OCI-M1 (cell line): ENCODE results near the gene WNT3.

ENCODE experiments used
- DNase-seq: peaks from one replicate; lab custom pipeline; 2025; lab: John Stamatoyannopoulos, UW

Gene WNT3

DNA sequence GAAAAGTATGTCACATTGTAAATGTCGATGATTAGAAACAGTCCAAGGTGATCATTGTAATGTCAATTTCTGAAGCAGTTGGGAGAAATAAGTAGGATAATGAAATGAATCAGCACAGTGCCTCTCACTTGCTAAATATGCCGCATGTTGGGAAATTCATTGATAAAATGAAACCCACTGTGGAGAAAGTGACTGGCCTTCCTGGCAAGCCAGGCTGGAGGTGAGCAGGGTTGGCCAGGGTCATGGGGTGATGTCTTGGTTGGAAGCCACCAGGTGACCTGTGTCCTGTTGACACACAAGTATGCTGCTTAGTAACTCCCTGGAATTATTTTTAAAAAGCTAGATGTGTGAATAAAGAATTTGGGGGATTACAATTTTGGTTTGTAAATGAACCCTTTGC is 18.0 kb upstream of the WNT3 start:
- no peak for DNase-seq

DNA sequence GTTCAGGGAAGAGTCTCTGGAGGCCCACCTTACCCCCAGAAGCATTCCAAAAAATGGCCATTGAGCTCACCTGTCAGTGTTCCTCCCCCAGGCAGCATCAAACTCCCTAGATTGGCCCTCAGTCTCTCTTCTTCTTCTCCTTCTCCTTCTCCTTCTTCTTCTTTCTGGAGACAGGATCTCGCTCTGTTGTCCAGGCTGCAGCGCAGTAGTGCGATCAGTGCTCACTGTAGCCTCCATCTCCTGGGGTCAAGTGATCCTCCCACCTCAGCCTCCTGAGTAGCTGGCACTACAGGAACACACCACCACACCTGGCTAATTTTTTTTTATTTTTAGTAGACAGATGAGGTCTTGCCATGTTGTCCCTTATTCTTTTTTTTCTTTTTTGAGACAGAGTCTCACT is 16.4 kb upstream of the WNT3 start:
- DNase-seq, result no peak

DNA sequence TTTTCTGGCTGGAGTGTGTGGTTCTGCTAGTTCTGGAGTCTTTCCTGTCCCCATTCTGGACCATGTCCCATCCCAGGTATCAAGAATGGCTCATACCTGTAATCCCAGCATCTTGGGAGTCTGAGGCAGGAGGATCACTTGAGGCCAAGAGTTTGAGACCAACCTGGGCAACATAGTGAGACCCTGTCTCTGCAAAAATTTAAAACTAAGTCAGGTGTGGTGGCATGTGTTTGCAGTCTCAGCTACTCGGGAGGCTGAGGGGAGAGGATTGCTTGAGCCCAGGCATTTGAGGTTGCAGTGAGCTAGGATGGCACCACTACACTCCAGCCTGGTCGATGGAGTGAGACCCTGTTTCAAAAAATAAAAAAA is 15.3 kb upstream of the WNT3 start:
- DNase-seq, result no peak

DNA sequence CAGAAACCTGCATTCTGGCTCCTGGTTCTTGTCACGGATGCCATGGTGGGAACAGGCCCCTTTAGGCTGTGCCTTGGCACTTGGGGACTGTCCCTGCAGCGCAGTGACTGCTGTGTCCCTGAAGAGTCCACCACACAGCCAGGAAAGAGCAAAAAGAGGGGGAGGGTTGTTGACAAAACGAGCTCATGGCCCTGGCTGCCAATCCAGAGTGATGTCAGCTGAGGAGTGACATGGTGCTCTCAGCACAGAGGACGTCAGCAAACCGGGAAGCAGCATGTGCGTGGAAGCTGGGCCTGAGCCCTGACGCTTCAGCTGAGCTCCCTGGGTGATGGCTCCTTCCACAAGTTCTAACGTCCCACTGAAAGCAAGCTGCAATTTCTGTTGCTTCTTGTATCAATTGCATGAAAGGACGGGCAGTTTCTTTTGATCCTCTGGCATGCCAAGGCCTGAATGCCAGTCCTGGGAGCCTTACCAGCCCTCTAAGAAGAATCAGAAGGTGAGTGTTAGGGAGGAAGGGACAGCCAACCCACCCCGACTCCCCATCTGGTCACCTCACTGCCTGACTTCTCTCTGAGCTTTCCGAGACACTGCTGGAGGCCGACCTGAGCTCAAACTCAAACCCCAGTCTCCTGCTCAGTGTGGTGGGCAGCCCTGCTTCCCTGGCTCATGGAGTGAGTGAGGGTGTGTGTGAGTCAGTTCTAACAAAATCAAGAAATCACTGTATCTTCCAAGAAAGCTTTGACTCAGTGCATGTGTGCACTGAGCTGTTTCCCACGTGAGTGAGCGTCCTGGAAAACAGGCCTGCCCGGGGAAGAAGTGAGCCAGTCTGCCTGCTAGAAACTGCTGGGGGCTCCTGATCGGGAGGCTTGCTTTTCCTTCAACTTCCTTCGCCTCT is 14.7 kb upstream of the WNT3 start:
- DNase-seq, result no peak

DNA sequence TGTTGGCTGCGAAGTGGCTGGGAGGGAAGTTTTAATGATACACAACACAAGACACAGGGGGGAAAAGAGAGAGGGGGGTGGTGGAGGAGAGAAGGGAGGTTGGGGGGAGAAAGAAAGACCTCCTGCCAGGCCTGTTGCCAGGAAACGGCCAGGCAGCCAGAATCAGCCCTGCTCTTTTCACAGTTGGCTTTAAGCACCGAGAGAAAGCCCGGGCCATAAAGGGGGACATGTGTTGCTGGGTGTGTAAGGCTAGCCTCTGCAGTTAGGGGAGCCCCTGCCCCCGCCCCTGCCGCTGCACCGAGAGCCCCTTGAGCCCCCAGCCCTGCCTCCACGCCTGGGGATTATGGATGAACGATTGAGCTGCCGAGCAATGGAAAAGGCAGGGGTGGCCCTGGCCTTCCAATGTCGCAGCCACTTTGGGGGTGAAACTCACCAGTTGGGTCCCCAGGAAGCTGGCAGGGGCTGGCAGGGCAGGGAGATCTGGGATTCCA is 13.9 kb upstream of the WNT3 start:
- no peak for DNase-seq

DNA sequence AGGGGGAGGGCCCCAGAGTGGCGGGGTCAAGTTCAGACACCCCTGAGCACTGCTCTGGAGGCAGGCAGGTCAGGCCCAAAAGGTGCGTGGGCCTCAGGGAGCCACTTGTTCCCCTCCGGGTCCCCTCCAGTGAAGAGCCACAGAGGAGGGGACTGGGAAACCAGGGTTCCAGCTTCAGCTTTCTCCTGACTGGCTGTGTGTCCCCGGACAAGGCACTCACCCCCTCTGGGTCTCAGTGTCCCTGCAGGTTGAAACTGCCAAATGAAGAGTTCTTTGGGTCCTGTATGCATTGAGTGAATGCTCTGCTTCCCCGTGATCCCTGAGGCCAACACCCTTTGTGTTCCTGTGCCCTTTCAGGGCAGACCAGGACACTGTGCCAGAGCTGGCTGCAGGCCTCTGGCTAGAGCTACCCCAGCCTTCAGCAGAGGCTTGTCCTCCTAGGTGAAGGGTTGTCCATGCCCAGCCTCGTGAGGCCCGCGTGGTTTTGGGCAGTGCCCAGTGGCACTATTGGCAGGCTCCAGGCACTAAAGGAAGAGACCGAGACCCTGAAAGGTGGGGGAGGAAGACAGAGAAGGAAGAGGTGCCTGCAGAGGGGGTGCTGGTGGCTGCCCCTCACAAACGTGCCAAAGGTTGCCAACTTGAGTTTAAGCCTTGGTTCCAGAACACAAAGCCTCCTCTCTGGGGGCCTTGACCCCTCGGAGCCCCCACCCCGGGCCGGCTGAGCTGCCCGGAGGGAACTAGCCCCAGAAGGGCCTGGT is 13.3 kb upstream of the WNT3 start:
- no peak for DNase-seq

DNA sequence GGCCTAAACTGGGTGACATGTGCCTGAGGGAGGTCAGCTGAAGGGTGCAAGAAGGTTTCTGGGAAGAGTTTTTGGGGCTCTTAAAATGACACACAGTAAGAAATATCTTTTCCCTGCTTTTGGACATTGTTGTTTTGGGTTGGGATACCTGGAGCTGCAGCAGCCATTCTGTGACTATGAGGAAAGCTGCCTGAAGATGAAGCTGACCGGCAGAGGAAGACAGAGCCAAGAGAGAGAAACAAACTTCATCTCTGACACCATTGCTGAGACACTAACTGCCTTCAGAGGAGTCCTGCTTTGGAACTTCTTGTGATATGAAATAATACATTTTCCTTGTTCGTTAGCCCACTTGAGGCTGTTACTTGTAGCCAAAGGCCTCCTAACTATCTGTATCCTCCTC is 8.8 kb upstream of the WNT3 start:
- DNase-seq, result no peak

DNA sequence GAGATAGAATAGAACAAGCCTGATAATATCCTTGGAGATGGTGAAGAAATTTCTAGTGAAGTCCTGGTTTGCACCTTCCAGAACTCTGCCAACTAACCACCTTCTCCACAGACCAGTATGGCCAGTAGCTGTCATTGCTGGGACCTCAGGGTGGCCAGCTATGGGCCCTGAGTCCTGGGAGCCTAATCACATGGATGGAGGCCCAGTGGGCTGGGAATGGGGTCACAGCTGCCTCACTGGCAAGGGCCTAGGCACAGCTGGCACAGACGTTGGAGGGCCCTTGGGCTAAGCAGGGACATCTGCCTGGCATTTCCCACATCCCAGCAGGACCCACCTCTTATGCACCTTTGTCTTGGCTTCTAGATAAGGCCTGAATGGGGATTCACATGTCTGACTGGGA is 7.6 kb upstream of the WNT3 start:
- no peak for DNase-seq

DNA sequence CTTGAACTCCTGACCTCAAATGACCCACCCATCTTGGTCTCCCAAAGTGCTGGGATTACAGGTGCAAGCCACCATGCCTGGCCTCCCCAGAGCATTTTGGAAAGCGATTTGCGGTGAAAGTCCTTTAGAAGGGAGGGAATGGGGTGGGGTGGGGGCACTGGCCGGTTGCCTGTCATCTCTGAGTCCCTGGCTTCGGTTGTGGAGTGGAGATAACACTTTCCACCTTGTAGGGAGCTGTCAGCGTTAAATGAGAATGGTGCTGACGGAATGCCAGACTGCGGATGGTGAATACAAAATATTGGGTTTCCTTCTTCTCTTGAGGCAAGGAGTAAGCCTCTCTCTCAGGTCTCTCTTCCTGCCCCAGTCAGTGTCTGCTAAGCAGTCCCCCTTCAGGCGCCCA is 5.2 kb upstream of the WNT3 start:
- no peak for DNase-seq

DNA sequence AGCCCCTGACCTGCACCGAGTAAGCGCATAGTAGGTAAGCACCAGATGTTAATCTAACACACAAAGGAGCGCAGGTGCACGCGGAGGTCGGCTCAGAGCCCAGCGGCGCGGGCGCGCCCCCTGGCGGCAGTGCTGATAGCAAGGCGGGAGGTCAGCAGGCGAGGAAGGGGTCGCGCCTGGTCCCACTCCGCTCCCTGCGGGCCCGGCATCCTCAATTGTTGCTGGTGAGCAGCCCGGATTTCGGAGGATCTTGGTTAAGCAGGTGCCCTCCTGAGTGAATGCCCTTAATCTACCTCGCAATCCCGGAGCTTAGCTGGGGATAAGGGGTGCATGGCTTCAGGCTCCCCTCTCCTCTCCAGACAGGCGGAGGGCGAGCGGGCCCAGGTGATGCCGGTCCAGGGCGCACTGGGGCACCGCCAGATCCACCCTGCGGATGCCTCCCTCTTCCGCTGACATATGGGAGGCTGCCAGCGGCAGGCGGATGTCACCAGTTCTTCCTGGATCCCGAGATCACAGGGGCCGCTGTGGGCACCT is 4.0 kb upstream of the WNT3 start:
- peak; percentile 8 for DNase-seq

DNA sequence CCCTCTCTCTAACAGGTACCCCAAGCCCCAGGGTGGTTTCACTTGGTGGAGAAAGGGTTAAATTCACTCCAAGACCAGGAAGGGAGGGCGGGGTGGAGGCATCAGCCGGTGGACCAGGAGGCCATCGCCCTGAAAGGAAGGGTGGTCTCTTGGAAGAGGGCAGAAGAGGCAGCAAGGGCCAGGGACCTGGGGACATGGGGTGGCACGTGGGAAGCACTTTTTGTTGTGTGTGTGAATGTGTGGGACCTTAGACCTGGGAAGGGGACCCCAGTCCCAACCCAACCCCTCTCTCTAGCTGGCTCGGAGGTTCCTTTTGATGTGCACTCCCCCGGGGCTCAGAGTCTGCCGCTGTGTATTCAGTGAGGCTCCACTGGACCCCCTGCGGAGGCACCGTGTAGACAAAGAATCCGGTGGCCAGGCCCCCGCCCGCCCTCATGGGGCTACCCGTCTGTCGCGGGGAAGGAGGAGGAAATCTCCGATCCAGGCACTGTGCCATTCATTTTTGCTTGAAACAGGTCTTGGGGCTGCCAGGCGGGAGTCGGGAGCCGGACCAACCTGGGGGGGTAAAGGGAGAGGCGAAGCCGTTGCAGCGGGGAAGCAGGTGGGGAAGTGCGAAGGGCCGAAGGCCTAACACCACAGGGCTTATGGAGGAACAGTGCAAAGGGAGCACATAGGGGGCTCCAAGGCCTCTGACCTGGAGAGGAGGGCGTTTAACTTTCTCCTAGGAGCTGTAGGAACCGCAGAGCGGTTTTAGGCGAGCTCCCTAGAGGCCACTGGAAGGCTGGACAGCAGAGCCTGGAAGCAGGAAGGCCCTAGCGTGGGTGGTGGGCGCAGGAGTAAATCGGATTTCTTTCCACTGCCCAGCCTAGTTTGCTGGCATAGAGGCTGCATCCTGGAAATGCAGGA is 3.2 kb upstream of the WNT3 start:
- no peak for DNase-seq

DNA sequence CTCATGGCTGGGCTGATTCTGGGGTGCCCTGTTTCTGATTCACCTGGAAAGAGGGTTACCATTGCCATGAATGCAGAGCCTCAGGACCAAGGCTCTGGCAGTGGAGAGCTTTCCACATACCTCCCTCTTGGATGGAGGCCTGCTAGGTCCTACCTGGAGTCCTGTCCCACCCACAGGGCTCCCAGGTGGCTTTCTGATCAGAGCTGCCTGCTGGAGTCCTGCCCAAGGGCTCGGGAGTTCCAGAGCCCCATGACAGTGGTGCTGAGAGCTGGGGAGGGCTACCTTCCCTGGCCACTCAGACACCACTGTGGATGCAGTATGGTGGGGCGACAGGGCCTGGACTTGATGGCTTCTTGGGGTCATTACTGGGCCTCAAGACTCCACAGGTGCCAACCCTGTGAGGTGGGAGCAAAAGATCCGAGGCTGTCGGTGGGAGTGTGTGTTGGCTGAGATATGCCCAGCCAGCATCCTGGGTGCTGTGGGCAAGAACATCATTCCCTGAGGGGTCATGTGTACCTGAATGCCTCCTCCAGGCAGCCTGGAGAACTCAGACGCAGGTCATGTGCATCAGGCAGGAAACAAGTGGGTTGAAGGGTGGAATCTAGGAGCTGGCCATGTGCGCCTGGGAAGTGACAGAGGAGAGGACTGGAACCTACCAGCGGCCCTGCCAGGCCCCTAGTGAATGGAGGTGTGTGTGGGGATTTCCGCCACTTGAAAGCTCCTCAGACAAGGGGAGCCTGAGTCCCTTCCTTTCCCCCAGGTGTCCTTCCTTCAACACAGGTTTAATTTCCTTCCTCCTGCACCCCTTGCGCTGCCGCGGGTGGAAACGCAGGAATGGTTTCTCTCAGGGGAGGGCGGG is 2.3 kb upstream of the WNT3 start:
- no peak for DNase-seq

DNA sequence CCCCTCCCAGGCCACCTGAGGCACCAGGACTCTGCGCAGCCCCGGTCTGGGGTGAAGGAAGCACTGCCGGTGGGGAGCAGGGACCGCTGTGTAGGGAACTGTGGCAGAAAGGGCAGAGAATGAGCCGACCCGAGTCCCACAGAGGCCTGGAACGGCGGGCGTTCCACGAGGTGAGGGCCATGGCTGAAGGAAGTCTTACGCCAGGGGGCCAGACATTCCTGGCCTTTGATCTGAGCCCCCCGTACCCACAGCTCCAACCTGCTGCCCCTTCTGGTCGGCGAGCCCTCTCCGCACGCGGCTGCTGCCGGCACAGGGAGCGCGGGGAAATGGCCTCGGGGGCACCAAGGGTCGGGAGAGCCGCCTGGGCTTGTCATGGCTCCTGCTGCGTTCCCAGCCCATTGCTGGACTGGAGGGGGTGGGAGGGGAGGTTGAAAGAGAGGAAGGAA is 1.4 kb upstream of the WNT3 start:
- no peak for DNase-seq

DNA sequence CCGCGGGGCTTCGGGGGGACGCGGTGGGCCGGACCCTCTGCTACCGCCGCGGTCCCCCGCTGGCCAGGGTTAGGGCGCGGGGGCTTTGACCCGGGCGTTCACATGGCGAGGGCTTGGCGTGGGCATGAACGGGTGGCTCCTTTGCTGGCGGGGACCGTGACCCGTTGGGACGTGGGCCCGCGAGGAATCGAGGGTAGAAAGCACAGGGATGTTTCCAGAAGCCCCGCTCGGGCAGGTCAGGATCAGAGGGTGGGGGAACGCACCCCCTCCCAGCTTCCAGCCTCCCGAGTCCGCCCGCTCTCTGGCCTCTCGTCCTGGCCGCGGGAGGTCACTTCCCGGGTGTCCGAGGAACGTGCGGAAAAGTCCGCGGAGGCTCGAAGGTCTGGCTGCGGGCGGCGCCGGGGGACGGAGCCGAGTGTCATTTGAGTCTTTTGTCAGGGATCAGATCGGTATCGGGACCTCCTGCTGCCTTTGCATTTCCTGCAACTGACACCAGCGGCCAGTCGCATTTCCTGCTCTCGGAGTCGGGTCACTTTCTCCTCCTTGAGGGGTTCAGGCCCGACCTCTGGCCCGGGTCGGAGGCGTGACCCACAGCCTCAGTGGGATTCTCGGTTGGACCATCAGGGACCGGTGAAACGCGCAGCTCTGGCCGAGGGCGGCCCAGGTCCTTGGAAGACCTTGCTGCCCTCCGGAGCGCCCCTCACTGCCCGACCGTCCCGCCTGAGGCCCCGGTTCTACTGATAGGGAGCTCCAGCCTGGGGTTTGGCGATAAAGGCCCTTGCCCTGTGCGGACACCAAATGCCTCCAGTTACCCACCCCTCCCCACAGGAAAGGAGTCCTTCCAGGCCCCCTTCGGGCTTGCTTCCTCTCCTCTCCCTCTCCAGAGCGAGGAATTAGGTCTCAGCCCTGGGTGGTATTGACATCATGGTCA is 702 bp upstream of the WNT3 start:
- DNase-seq, result peak; percentile 11

DNA sequence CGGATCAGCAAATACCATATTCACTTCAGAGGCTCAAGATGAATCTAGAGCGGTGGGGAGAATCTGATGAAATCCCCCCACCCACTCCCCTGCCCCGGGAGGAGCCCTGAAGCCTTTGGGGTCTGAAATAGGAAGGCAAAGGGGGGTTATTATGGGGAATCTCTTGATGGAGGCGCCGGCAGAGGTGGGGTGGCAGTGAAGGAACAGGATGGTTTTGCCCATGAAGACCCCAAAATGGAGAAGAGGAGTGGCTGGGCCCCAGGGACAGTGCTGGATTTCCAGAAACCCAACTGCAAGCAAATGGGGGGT is 637 bp downstream of the WNT3 start:
- no peak for DNase-seq

DNA sequence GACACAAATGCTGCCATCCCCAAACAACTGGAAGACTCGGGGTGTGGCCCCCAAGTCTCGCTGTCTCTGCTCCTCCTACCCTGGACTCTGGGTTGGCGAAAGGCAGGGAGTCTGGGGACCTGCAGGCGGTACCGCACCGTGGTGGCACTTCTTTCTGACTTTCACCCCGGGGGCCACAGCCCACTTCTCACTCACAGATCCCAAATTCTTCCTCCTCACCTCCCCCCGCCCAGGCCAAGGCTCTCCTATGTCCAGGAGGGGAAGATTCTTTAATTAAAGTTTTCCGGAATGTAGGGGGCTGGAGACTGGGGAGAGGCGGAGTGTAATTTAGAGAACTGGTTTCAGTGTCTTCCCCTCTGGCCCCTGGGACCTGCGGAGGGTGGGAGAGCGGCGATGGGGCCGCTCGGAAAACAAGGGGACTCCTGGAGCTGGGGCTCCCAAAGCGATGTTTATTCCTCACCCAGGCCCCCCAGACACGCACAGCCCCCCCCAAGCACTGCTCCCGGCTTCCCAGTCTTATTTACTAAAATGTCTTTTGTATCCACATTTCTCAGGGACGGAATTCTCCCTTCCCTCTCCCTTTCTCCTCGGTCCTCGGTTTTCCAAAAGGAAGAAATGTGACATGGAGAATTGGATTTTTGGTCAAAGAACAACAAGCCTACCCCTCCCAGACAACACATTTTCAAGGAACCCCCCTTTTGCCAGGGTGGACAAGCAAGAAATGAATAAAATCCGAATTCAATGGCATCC is 1.2 kb downstream of the WNT3 start:
- no peak for DNase-seq

DNA sequence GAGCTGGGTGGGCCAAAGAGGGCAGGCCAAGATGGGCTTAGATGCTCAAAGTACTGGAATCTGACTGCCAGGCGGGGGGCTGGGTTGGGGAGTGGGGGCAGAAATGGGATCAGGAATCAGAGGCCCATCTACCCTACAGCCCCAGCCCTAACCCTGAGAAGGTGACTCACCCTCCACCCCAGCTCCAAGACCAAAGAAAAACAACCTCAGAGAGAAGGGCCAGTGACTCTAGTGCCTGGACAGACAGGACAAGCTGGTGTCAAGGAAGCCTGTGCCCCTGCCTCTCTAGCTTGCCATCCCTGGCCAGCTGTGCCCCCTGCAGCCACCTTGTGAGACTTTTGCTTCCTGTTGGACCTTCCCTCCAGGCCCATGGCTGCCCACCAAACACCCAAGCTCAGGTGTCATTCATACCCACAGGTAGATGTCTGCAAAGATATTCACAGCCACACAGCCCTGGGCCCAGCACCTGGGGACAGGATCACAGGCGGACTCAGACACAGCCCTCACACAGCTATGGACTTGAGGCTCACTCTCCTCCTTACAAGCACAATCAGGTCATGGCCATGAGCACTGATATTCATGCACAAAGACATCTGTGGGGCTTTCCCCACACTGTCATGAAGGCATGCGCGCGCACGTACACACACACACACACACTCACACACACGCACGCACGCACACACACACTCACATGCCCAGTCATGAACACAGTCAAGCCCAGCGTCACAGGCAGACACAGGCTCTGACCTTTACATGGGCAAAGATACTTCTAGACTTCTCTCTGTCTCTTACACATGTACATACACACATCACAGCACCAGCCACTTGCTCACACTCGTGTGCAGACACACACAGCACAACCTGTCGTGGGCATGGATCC is 2.8 kb downstream of the WNT3 start:
- DNase-seq, result no peak

DNA sequence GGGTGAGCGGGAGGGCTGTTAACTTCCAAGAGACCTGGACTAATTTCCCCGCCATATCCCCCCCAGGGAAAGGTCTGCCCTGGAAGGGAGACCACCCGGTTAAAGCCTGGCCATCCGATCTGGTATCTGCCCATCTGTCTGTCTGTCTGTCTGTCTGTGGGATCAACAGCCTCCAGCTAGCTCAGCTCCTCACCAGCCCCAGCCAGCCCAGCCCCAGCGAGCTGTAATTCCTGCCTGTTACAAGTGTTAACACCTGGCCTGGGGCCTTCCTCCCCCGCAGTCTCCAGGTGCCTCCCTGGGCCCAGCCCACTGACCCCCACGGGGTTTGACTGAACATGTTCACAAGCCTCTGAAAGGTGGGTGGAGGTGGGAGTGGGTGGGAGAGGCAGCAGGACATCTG is 4.0 kb downstream of the WNT3 start:
- no peak for DNase-seq
